ENCODE data around the gene RPS6KA5. TPM values are rescaled to one million over a fixed set of nuclear protein-coding genes. Genes with fewer than 3 reads are reported as not detected.
"Not testable (repeated sequence)": the region's sequence is repeated elsewhere in the genome, so short reads cannot be mapped to it uniquely, and the experiment has no call there.

The RPS6KA5 gene
- polyA plus RNA-seq, 3 donors = 6.3 to 7.6 (median 7.3) TPM

DNA sequence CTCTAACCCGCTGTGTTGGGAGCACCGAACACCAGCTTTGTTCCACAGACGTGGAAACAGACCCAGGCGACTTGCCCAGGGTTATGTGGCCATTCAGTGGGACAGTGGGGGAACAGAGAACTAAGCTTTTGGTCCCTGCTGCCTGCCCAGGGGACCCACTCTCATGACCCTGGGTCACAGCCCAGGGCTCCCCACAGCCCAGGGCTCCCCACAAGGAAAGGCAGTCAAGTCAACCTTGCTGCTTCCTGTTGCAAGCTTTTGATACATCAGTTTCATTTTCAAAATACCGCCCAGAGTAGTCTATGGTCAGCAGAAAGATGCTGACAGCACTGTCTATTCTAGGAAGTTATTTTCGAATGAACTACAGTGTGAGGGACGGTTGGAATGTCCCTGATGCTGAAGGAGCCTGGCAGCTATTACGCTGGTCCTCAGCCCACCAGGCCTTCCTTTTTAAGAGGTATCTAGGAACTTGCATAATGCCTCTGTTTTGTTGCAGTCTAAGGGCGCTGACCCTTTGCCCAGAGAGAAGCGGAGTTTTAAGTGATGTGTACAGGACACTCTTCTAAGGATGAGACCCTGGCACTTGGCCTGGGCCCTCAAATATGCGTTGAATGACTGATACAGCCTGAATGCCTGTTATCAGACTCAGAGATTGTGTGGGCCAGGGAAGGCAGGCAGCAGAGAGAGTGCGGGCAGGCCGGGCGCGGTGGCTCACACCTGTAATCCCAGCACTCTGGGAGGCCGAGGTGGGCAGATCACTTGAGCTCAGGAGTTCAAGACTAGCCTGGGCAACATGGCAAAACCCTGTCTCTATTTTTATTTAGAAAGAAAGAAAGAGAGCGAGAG lies 231.6 kb downstream of the RPS6KA5 start:
- DNase-seq (ENCODE audit: extremely low read depth in 1 of 11, low read depth in 9 of 11, low spot score in 4 of 11) = no peak

DNA sequence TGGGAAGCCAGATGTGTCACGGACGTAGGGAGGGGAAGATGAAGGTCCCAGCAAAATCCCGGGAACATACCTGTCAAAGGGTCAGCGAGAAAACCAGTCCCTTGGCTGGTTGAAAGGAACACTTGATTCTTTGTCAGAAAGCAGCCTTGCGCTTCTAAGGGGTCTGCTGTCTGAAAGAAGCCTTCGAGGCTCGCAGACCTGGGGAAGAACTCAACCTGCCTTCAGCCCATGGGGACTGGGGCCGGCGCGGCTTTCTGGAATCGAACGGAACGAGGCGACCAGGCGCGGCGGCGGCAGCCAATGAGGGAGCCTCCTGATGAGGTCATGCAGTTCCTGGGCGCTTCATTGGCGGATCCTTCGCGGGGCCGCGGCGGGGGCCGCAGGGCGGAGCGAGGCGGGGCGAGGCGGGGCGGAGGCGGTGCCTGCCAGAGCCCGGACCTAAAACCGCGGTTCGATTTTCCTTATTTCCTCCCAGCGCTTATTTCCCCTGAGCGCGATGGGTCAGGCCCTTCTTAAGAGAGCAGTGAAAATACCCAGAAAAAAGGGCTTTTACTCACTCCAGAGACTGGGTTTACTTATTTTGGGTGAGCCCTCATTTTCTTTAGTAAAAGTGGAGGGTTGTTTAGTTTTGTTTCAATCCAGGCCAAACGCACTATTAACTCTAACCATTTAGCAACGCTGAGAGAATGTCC lies 232.4 kb downstream of the RPS6KA5 start:
- DNase-seq (ENCODE audit: extremely low read depth in 1 of 11, low read depth in 9 of 11, low spot score in 4 of 11) = peak; percentile 73 to 91 (median 84)

DNA sequence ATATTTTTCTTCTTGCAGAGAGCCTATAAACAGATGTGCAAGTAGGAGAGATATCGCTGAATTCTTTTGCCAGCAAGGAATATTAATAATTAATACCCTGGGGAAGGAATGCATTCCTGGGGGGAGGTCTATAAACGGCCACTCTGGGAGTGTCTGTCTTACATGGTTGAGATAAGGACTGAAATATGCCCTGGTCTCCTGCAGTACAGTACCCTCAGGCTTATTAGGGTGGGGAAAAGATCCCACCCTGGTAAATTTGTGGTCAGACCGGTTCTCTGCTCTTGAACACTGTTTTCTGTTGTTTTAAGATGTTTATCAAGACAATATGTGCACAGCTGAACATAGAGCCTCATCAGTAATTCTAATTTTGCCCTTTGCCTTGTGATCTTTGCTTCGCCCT lies 236.9 kb downstream of the RPS6KA5 start:
- not testable (repeated sequence) for DNase-seq (ENCODE audit: extremely low read depth in 1 of 11, low read depth in 9 of 11, low spot score in 4 of 11)

DNA sequence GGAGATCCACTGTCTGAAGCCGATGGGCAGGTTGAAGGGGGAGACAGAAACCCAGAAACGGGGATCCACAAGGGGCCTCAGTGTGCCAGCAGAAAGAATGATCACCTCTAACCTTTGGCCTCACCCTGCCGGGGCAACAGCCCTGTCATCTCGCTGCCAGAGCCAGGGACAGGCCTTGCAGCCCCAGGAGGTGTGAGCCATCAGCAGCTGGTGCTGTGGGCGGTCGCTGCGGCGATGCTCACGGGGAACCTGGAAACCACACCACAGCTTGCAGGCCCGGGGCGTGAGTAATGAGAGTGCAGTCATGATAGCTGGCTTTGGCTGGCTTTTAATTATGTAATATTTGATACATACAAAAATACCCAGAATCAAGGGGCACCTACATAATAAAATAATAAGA lies 239.5 kb downstream of the RPS6KA5 start:
- no peak for DNase-seq (ENCODE audit: extremely low read depth in 1 of 11, low read depth in 9 of 11, low spot score in 4 of 11)

DNA sequence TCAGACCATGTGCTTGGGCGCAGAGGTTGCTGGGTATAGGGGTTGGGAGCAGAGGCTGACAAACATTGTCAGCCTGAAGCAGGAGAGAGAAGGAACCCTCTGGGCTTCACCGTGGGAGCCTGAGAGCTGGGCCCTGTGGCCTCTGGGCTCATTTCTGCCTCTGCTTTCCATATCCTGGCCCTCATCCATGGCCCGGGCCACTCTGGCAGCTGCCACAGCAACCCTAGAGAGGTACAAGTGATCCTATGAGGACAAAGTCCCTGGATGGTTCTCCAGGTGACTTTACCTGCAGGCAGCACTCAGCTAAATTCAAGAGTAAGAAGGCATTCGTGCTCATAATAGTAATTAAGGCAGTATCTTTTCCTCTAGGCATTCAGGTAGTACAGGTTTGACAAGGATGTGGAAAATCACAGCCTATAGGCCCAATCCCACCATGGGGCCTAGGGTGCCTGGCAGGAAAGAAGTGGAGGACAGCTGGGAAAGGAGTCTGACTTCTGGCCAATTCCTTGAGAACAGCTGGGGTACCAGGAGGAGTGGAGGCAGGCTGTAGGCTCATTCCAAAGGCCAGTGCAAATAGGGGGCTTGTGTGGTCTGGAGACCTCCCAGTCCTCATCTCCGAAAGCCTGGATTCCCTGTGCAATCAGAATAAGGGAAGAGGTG lies 240.6 kb downstream of the RPS6KA5 start:
- peak in 2 of 11 donors; percentile 35 to 61 for DNase-seq (ENCODE audit: extremely low read depth in 1 of 11, low read depth in 9 of 11, low spot score in 4 of 11)

DNA sequence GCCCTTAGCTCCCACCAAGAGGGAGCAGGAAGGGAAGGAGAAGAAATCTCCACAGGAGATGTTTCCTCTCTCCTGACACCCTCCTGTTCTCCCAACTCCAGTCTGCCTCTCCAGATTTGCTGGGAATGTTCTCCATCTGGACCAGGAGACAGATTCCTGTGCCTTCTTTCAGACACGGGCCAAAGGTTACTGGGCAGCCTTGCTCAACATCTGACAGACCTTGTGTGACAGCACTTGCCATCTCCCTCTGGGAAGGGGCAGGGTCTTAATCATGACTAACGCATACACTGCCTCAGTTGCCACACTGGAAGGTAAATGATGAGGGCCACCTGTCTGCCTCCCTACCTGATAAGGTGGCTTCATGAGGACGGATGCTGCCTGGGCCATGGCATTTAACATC lies 241.7 kb downstream of the RPS6KA5 start:
- DNase-seq (ENCODE audit: extremely low read depth in 1 of 11, low read depth in 9 of 11, low spot score in 4 of 11) = no peak

DNA sequence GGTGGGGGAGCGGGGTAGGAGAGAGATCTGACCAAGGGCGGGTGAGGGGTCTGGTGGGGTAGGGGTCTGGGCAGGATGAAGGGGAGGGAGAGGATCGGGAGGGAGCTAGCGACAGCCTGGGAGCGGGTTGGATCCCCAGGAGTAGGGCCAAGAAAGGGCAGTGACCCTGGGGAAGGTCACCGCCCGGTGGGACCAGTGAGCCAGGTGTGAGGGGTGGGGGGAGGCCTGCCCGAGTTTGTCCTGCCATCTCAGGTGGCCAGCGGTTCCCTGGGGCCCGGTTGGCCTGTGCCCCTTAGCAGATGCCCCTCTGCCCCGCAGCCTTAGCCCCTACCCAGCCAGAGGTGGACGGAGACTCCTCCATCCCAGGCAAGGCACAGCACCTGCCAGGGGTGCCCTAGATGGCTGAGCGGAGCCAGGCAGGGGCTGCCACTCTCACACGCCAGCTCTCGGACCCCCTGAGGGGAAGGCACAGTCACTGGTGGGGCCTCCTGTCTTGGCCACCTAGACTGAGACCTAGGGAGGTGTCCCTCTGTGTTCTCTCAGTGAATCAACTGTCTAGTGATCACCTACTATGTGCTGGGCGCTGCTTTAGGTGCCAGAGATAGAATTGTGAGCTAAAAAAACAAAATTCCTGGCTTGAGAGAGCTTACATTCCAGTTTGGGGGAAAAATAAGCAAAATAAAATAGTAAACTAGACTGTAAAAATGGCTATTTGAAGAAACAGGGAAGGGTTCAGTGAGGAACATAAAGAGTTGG lies 243.6 kb downstream of the RPS6KA5 start:
- no peak for DNase-seq (ENCODE audit: extremely low read depth in 1 of 11, low read depth in 9 of 11, low spot score in 4 of 11)

DNA sequence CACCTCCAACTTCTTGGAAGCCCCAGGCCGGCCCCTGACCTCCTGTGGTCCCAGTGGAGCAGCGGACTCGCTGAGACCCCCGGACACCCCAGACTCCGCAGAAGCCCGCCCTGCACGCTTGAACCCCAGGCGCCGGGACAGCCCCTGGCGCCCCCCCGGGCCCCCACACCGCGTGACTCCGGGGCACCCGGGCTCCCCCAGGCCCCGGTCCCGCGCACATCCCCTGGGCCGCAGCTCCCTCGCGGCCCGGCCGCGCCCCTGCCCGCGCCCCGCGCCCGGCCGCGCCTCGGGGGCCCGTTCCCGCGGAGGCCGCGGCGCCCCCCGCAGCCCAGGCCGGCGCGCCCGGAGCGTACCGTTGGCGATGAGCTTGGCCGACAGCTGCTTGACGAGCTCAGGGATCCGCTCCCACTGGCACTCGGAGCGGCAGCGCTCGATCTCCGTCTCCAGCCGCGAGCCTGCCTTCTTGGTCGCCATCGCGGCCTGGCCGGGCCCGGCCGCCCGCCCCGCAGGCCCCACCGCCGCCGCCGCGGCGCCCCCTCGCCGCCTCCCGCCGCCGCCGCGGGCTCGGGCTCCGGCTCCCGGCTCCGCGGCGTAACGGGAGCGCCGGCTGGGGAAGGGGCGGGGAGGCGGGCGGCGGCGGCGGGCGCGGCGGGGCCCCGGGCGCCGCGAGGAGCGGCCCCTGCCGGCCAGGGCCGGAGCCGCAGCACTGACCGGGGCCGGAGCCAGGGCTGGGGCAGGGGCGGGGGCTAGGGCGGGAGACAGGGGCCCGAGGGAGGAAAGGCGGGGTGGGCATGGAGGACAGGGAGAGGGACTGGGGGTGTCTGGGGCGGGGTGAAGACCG lies 244.4 kb downstream of the RPS6KA5 start, which contains the start of gene TTC7B:
TSS of gene TTC7B (minus strand) at position 609 of the 841 bp plus-strand sequence. CDS start at position 474, 135 bp downstream.
- peak in 2 of 11 donors; percentile 30 to 40 for DNase-seq (ENCODE audit: extremely low read depth in 1 of 11, low read depth in 9 of 11, low spot score in 4 of 11)

DNA sequence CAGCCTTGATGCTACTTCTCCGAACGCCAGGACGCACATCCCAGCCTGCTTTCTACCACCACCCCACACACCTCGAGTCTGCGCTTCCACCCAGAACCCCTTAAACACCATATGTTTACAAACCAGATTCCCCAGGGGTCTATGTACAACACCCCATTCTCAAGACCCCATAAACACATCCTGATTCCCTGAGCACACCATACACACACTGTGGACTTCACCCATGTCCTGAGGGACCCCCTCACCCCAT lies 244.9 kb downstream of the RPS6KA5 start:
- no peak for DNase-seq (ENCODE audit: extremely low read depth in 1 of 11, low read depth in 9 of 11, low spot score in 4 of 11)

DNA sequence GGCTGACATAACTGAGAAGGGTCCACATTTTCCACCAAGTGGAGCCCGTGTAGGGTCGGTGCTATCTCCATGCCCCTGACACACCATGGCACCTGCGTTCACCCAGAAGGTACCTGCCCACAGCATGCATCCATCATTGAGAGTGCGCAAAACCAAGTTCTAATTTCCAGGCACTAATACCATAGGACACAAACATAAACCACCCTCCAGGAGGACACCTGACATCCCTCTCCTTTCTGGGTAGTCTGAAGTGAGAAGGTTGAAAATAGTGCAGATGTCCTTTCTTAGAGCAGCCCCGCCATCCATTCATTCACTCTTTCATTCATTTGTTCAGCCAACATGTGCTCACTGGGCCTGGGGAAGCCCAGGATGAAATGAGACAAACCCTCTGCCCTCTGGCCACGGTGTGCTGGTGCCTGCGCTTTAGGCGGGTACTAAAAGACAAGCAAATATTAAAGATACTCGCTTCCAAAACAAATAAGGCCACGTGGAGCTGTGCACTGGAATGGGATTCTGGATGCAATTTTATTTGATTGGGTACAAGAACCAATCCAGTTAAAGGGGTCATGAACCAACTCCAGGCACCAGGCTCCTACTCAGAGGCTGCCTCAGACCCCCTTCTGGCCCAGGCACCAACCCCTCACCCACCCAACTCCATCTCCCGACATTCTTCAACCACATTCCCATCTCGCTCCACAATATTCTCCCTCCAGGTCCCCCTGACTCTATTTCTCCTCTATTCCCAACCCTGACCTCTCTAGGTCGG lies 245.5 kb downstream of the RPS6KA5 start:
- no peak for DNase-seq (ENCODE audit: extremely low read depth in 1 of 11, low read depth in 9 of 11, low spot score in 4 of 11)

DNA sequence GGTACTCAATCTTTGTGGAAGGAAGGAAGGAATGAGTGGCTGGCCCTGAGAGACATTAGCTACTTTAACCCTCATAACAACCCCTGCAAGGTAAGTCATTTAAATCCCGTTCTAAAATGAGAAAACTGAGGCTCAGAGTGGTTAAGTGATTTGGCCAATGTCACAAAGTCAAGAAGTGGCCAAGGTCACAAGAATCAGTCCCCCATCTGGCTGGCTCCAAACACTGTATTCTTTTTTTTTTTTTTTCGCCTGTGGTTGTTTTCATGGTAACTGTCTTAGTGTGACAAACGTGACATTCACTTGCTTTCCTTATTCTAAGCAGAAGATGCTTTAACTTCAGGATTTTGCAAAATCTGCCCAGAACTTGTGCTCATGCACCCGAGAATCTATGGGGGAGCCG lies 247.0 kb downstream of the RPS6KA5 start:
- DNase-seq (ENCODE audit: extremely low read depth in 1 of 11, low read depth in 9 of 11, low spot score in 4 of 11) = no peak

DNA sequence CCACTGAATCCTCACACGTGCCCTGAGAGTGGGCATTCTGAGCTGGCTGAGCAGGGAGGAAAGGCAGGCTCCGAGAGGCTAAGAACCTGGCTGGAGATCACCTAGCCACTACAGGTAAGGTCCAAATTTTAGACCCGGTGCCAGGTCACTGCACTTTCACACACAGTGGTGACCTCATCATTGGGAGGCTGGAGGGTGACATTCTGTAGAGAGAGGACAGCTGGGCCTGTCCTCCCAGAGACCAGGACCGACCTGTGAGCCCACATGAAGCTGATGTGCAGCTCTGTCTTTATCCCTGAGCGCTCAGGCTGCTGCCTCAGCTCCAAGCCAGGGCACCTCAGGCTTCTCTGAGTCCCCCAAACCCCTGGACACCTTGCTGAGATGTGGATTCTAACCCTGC lies 248.3 kb downstream of the RPS6KA5 start:
- no peak for DNase-seq (ENCODE audit: extremely low read depth in 1 of 11, low read depth in 9 of 11, low spot score in 4 of 11)

DNA sequence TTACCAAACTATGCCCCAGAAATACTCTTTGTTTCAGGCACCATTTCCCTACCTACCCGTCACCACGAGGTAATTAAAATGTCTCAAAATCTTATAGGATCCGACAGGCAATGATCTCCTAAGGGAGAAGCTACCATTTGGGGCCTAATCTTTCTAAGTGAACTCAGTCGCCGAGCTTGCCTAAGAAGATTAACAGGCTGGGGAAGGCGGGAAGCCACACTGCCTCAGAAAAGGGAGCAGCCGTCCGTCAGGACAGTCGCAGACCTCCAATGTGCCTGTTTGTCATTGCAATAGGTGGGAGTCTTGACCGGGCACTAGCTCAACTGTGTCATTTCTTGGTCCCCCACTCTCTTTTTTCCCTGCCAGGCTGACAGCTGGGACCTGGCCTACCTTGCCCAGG lies 248.8 kb downstream of the RPS6KA5 start:
- no peak for DNase-seq (ENCODE audit: extremely low read depth in 1 of 11, low read depth in 9 of 11, low spot score in 4 of 11)

DNA sequence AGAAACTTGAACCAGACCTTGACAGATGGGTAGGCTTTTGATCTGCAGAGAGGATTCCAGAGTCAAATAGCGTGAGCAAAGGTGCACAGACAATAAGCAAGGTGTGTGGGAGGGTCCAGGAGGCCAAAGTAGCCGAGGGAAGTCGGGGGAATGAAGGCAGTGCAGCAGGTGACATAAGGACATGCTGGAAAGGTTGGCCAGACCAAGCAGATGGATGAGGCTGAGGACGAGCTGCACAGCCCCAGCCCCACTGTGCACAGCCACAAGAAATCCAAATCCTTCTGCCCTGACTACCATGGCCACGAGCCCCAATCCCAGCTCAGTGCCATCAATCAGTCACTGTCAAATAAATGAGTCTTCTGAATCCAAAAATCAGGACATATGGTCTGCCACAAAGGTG lies 249.6 kb downstream of the RPS6KA5 start:
- no peak for DNase-seq (ENCODE audit: extremely low read depth in 1 of 11, low read depth in 9 of 11, low spot score in 4 of 11)

DNA sequence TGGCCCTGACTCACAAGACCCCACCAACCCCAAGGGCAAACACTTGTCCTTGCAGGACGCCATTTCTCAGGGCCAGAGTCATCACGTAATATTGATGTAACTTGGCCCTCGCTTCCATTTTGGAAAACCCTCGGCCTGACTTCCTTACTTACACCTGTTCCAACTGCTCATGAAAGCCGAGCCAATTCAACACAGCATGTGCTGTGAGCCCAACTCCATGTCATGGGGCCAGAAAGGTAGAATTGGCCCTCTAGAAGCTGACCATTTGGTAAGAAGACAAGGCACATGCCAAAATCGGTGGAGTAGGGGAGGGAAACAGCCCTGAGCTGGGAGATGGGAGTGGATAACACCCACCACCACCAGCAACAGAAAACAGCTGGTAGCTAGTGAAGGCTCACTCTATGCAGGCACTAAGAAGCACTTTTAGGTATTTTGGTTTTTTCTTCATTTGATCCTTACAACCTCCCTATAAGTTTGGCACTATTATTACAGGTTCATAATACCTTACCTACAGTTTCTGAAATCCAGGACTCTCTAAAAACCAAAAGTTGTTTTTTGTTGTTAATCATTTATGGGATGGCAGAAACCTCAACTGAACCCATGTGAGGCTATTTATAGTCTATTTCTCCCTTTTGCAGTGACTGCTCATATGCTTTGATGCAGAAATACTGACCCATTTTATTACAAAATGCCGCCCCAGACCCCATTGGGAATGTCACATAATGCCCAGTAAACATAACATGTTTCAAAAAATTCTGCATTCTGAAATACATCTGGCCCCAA lies 250.7 kb downstream of the RPS6KA5 start:
- no peak for DNase-seq (ENCODE audit: extremely low read depth in 1 of 11, low read depth in 9 of 11, low spot score in 4 of 11)

DNA sequence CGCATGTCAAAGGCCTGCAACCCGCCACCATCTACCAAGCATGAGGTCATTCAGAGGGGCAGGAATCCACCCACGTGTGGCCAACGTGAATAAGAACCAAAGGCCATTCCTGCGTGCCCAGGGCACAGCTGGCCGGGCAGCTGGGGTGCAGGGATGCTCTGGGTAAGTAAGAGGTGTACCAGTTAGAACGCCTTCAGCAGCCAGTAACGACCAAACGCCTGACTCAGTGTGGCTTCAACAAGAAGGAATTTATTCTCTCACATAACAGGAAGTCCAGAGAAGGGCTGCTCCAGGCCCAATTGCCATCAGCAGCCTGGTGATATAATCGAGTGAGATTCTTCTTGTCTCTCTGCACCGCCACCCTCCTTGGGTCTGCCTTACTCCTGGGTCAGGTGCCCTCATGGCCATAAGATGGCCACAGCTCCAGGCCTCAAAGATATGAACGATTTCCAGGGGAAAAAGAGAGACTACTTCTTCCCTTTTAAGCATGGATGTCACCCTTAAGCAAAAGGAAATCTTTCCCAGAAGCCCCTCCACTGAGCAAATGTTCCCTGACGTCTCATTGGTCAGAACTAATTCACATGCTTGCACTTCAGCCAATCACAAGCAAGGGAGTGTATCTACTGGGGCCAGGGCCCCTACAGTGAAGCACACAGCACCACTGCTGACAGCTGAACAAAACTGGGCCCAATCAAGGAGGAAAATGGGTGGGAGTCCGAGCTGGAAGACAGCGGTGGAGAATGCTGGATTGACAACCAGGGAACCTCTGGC lies 251.5 kb downstream of the RPS6KA5 start:
- no peak for DNase-seq (ENCODE audit: extremely low read depth in 1 of 11, low read depth in 9 of 11, low spot score in 4 of 11)
